Measurements from ENCODE around the gene DRC7.
A peak's percentile ranks its signal among the peaks of the same experiment; 100 is the strongest.

DRC7 gene, protein sequence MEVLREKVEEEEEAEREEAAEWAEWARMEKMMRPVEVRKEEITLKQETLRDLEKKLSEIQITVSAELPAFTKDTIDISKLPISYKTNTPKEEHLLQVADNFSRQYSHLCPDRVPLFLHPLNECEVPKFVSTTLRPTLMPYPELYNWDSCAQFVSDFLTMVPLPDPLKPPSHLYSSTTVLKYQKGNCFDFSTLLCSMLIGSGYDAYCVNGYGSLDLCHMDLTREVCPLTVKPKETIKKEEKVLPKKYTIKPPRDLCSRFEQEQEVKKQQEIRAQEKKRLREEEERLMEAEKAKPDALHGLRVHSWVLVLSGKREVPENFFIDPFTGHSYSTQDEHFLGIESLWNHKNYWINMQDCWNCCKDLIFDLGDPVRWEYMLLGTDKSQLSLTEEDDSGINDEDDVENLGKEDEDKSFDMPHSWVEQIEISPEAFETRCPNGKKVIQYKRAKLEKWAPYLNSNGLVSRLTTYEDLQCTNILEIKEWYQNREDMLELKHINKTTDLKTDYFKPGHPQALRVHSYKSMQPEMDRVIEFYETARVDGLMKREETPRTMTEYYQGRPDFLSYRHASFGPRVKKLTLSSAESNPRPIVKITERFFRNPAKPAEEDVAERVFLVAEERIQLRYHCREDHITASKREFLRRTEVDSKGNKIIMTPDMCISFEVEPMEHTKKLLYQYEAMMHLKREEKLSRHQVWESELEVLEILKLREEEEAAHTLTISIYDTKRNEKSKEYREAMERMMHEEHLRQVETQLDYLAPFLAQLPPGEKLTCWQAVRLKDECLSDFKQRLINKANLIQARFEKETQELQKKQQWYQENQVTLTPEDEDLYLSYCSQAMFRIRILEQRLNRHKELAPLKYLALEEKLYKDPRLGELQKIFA

DNA sequence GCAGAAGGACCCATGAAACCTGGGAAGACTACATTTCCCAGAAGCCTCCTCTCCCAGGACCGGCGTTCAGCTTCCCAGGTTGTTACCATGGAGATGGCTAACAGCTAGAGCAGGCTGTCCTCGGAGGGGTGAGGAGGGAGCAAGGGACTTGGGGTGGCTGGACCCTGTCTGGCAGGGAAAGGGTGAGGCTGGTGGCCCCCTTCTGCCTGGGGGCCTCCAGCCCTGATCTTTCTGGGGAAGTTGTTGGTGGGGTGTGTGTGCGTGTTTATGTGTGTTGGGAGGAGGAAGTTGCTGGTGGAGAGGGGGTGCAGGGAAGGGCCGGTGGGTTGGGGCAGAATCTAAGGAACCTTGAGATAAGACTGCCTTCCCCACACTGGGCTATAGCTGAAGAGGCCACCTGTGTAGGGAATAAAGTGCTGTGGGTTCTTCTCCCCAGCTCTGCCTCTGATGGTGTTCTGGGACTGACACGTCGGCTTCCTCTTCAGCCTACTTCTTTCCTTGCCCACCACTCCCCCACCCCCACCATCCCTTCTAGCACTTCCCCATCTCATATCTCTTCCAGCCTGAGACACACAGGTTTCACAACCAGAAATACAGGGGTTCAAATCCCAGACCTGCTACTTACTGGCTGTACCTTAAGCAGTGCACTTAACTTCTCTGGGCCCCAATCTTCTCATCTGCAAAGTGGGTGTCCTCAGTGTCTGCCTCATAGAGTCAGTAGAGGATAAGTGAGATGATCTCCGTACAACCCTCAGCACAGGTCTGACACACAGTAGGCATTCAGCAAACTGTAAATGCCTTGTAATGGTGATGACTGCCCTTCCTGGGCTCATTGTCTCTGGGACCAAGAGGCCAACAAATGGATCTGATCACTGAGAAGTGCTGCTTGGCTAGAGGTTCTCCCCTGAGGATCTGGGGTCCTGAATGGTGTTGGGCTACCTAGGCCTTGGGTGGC lies at the start of gene DRC7:
TSS of gene DRC7 (plus strand) at position 82 of the 955 bp plus-strand sequence. CDS start 3,144 bp downstream, outside the sequence.
- no peaks in the 10 kb centered on the region for H3K36me3 ChIP-seq
- intact Hi-C loops (cut with DNase I; ENCODE audit: low total_unique reads), result no loop called here
- H3K4me3 ChIP-seq, result no peak within 1 kb of the TSS
- no peak within 1 kb of the TSS for H3K27ac ChIP-seq
- TF ChIP-seq, protein P1, sequence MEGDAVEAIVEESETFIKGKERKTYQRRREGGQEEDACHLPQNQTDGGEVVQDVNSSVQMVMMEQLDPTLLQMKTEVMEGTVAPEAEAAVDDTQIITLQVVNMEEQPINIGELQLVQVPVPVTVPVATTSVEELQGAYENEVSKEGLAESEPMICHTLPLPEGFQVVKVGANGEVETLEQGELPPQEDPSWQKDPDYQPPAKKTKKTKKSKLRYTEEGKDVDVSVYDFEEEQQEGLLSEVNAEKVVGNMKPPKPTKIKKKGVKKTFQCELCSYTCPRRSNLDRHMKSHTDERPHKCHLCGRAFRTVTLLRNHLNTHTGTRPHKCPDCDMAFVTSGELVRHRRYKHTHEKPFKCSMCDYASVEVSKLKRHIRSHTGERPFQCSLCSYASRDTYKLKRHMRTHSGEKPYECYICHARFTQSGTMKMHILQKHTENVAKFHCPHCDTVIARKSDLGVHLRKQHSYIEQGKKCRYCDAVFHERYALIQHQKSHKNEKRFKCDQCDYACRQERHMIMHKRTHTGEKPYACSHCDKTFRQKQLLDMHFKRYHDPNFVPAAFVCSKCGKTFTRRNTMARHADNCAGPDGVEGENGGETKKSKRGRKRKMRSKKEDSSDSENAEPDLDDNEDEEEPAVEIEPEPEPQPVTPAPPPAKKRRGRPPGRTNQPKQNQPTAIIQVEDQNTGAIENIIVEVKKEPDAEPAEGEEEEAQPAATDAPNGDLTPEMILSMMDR (IDR thresholded peaks at IDR 0.05), result no peak
- H3K9me3 ChIP-seq, result no peaks in the 10 kb centered on the region
- peak in 1 of 2 donors; percentile 35 for DNase-seq
- H3K27me3 ChIP-seq, result peaks cover 0 to 3% of the 10 kb centered on the region in 2 donors
- H3K4me1 ChIP-seq, result no peaks in the 10 kb centered on the region

DNA sequence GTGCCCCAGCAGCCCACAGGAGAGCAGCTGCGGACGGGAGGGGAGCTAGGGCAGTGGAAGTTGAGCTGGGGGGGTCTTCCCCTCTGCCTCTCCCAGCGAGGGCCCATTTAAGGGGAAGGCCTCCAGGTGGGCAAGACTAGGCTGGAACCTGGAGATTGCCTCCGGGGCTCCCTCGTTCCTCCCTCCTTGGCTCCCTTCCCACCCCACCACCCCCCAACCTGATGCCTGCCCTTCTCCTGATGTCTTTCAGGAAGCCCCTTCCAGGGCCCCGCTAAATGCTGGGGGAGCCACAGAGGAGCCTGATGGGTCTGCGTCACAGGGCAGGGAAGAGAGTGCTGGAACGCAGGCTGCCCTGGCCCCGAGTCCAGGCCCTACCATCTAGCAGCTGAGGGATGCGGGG lies 49.4 kb upstream of the DRC7 start:
- peaks cover 0 to 3% (median 0%) of the 10 kb centered on the region in 3 donors for H3K36me3 ChIP-seq
- H3K27ac ChIP-seq, result no peak overlapping the region
- peaks cover 0 to 13% (median 0%) of the 10 kb centered on the region in 4 donors for H3K4me1 ChIP-seq
- peaks cover 0 to 37% of the 10 kb centered on the region in 2 donors for H3K27me3 ChIP-seq
- DNase-seq, result no peak
- no peak overlapping the region for H3K4me3 ChIP-seq
- H3K9me3 ChIP-seq, result no peaks in the 10 kb centered on the region
- intact Hi-C loops (cut with DNase I; ENCODE audit: low total_unique reads), result loop anchor here (5.0 kb wide), 1 partner anchor 68 kb away; no protein-coding TSS in a partner anchor
- TF ChIP-seq, protein P1 (IDR thresholded peaks at IDR 0.05), result no peak

DNA sequence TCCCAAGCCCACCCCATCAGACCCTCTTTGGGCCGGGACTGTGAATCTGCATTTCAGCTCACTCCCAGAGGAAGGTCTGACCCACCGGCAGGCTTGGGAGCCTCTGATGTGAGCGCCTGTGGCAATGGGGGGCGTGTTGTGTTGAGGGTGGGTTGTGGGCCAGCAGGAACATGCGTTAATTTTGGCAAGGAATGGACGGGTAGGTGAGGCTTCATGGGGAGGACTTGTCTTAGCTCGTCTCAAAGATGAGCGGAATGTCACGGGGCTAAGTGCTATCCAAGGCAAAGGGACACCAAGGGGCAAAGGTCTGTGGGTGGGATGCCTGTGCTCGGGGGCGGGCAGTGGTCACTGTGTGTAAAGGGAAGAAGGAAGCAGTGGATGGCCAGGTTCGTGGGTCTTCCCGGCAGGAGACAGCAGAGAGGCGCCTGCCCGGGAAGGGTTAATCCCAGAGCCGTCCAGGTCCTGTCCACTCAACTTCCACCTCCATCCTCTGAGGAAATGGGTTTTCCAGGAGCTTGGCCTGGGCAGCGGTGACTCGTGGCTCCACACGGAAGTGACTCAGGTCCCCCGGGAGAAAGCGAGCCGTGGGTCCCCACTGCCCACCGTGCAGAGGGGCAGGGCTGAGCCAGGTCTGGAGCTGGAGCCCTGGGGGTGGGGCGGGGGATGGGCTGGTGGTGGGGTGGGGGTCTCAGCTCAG lies 48.8 kb upstream of the DRC7 start:
- peak in 1 of 2 donors; percentile 70 for DNase-seq
- no peak overlapping the region for H3K27ac ChIP-seq
- H3K36me3 ChIP-seq, result peaks cover 0 to 6% (median 0%) of the 10 kb centered on the region in 3 donors
- TF ChIP-seq, protein P1 (IDR thresholded peaks at IDR 0.05), result no peak
- no peak overlapping the region for H3K4me3 ChIP-seq
- intact Hi-C loops (cut with DNase I; ENCODE audit: low total_unique reads), result loop anchor here (5.0 kb wide), 1 partner anchor 69 kb away; no protein-coding TSS in a partner anchor
- H3K27me3 ChIP-seq, result peaks cover 0 to 39% of the 10 kb centered on the region in 2 donors
- H3K4me1 ChIP-seq, result peaks cover 0 to 13% (median 0%) of the 10 kb centered on the region in 4 donors
- H3K9me3 ChIP-seq, result no peaks in the 10 kb centered on the region

DNA sequence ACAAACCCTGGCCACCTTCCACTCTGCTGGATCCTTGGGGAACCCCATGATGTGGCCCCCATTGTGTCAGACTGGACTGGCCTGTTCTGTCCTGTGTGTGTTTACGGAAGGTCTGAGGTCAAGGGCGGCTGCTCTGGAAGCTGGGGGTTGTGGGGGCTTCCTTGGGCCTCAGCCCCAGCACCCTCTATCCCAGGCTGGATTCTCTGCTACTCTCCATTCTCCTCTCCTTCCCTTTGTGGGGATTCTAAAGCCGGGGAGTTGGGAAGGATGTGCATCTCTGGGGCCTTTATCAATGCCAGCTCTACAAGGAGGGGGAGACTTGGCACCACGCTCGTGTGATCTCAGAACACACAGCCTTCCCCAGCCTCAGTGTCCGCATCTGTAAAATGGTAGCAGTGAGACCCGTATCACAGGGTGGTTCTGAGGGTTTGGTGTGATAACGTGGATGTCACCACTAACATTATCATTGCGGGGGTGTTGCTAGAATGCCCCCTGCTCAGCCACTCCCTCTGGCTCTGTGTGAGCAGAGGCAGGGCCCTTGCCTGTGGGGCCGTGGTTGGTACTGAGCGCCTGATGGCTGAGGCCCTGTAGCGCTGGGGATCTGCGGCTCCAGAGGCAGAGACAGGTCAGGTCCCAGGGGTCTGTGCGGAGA lies 48.1 kb upstream of the DRC7 start:
- H3K4me3 ChIP-seq, result no peak overlapping the region
- H3K4me1 ChIP-seq, result peaks cover 0 to 13% (median 0%) of the 10 kb centered on the region in 4 donors
- no peak for DNase-seq
- peaks cover 0 to 13% (median 0%) of the 10 kb centered on the region in 3 donors for H3K36me3 ChIP-seq
- intact Hi-C loops (cut with DNase I; ENCODE audit: low total_unique reads), result loop anchor here (5.0 kb wide), 1 partner anchor 69 kb away; no protein-coding TSS in a partner anchor
- no peaks in the 10 kb centered on the region for H3K9me3 ChIP-seq
- H3K27me3 ChIP-seq, result peaks cover 0 to 39% of the 10 kb centered on the region in 2 donors
- no peak overlapping the region for H3K27ac ChIP-seq
- TF ChIP-seq, protein P1 (IDR thresholded peaks at IDR 0.05), result no peak
